ENCODE measurements around the gene KRT80.

GRCh38 chr12:52228931-52229330, 37.1 kb upstream of the KRT80 start:
- TF ChIP-seq CTCF (IDR thresholded peaks at IDR 0.05): no peak
- TF ChIP-seq POLR2A (IDR thresholded peaks at IDR 0.05): no peak

All from uterus (tissue), 2 donors.